ENCODE results near the gene PLXDC2.

Gene PLXDC2

DNA sequence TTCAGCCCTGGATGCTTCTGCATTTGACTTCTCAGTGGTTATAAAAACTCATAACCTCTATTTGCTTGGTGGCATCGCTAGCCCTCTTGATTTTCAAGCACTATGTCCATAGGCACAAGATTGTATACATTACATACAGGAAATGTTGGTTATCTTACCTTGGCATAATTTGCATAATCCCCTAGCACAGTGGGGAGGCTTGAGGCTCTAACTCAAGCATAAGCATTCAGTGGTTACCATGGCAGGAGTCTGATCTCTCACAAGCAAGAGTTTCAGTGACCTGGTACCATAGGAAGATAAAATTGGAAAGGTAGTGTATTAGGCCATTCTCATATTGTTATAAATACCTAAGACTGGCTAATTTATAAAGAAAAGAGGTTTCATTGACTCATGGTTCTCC, 121.8 kb downstream of the PLXDC2 start:
- DNase-seq (ENCODE audit: low read depth in 2 of 2), result no peak

DNA sequence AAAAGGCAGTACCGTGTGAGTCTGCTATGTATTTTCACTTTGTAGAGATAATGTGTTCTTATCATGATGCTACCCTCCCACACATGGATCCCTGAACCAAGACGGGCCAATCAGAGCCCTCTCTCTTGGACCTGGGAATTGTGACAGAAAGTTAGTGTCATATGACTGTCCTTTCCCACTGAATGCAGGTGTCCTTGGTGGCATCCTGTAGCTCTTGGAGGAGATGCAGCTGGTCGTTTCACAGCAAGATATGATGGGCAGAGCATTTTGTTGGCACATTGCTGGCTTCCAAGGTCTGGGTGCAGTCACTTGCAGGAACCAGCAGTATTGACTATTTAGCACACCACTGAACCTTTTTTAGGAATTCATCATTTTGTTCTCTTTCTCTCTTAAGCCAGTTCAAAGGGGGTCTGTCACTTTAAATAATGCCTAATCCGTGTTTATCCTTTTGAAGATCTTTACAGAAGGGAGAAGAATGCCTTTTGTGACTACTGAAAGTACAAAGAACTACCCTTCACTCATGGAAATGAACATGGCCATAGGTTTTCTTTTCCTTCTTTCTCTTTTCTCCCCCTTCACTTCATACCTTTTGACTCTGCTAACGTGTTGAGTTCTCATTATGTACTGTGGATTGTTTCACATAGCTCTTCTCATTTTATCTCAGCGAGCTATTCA, 125.1 kb downstream of the PLXDC2 start:
- no peak for DNase-seq (ENCODE audit: low read depth in 2 of 2)

DNA sequence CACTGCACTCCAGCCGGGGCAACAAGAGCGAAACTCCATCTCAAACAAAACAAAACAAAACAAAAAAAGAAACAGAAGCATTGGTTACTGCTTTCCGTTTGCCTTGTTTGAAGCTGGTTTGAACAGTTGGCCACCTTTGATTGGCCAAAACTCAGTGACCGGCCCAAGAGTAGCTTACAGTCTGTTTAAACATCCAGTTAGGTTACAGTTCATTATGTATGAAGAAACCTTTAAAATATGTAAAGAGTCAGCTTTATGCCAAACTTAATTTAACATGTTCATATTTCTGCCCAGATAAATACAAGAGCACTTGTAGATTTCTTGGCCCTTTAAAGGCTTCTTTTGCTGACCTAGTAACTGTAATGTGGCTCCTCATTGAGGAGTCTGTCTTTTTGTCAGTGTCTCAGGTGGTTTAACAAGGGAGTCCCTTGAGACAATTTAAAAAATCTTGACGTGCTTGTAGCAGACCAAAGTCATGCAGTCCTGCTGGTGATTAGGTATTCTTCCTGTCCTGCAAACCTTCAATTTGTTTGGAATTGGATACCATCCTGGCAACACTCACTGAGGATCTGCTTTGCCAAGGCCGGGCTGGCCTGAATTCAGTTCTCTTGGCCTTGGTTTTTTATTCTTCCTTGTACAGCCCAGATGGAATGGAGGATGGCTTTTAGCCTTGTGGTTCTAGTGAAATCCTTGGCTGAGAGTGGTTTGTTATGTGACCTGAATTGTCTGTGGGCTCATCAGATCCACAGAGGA, 128.9 kb downstream of the PLXDC2 start:
- DNase-seq (ENCODE audit: low read depth in 2 of 2), result no peak

DNA sequence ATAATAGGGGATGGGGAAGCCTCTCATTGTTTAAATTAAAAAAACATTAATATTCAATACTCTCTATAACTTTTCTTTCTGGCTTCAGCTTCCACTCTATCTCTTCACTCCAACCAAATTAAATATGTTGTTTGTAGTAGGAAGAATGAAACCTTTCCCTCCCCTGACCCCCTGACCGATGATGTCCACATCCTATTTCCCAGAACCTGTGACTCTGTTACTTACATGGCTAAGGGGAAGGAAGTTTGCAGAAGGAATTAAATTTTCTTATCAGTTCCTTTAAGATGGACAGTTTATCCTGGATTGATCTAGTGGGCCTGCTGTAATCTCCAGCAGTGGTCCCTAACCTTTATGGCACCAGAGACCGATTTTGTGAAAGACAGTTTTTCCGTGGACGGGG, 130.0 kb downstream of the PLXDC2 start:
- no peak for DNase-seq (ENCODE audit: low read depth in 2 of 2)

DNA sequence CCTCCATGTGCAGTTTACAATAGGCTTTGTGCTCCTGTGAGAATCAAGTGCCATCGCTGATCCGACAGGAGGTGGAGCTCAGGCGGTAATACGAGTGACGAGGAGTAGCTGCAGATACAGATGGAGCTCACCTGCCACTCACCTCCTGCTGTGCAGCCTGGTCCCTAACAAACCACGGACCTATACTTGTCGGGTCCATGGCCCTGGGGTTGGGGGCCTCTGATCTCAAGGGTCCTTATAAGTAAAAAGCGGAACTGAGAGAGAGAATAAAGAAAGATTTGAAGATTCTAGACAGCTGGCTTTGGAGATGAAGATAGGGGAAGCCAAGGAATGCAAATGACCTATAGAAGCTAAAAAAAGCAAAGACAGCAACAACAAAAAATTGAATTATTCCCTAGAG, 130.6 kb downstream of the PLXDC2 start:
- DNase-seq (ENCODE audit: low read depth in 2 of 2), result no peak

DNA sequence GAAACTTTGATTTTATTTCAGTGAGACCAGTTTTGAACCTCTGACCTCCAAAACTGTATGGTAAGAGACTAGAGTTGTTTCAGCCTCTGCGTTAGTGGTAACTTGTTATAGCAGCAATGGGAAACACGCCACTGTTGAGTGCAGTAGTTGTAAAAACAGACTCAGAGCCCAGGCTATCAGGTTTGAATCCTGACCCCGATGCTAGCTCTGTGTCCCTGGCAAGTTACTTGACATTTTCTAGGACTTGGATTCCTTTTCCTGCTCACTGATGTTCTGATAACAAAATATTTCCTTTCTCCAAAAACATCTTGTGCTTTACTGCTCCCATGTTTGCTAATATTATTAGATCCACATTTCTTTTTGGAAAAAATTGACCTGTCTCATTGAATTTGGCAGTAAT, 131.0 kb downstream of the PLXDC2 start:
- DNase-seq (ENCODE audit: low read depth in 2 of 2), result no peak

DNA sequence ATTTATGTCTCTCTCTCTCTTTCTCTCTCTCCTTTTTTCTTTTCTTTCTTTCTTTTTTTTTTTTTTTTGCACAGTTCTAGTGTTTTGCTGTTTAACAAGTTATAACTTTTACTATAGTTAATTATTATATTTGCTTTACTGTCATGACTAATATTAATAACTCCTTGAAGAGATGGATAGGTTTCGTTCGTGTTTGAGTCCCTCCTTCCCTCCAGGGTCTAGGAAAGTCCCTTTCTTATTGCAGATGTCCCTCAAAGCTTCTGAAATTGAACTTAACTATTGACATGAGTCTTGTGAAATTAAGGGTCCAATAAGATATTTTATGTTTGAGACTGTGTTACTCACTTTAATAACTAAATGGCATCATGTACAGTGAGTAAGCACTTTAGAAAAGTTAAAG, 131.4 kb downstream of the PLXDC2 start:
- no peak for DNase-seq (ENCODE audit: low read depth in 2 of 2)

DNA sequence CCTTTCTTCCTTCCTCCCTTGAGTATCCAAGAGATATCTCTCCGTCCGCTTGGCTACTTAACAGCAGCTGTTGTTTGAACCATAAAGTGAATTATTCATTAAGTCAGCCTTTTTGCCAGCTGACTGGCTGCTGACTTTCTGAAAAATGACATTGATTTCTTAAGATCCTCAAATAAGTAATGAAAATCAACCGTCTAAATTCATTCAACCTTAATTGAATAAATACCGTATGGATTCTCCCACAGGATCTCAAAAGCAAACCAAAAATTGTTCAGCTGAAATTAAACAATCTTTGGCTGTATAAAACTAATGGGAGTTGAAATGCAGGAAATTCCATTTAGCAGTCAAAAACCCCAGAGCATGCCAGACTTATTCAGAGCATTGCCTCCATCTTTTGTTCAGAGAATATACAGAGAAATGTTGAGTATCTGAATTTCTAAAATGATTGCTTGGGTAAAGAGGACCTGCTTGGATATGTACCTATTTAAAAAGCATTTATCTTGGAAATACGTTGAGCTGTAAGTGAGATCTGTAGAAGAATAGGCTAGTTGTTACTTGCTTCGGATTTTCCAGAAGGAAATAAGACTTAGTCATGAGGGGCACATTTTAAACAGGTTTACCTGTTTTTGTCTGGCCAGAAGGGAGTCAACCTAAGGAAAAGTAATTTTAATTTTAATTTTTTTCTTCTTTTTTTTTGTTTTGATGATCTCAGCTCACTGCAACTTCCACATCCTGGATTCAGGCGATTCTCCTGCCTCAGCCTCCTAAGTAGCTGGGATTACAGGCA, 136.2 kb downstream of the PLXDC2 start:
- DNase-seq (ENCODE audit: low read depth in 2 of 2), result no peak

DNA sequence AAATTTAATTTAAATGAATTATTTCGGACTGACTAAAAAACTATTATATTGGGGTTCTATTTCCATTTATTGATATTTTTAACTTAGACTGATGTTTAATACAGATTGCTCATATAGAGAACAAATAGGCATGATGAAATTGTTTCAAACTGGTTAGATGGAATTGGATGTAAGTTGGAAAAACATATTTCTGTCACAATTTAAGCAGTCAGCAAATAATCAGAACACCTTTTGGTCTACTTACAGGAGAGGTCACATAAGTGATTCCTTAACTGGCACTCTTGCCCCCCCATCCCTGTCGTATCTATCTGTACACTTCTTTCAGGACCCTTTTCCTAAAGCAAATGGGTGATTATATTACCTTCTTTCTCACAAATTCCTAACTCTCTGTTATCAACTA, 138.4 kb downstream of the PLXDC2 start:
- no peak for DNase-seq (ENCODE audit: low read depth in 2 of 2)

DNA sequence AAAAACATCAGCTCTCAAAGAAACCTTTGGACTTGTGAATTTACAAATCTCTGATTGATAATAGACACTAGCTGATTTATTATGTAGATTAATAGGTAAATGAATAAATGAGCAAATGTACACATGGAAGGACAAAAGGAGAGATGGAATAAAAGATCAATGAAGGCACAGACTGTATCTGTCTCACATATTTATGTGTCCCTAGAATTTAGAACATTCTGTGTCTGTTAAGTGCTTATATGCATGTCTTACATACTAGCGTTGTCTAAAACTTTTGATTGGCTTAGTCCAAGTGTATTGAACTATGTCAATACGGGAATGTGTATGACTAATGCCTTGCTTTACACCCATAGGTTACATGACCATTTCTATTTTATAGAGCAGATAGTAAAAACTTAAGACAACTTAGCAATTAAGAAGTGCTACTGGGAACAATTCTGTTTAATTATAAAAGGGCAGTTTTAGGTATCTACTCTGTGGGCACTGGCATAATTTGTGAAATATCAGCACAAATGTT, 140.3 kb downstream of the PLXDC2 start:
- DNase-seq (ENCODE audit: low read depth in 2 of 2), result no peak

DNA sequence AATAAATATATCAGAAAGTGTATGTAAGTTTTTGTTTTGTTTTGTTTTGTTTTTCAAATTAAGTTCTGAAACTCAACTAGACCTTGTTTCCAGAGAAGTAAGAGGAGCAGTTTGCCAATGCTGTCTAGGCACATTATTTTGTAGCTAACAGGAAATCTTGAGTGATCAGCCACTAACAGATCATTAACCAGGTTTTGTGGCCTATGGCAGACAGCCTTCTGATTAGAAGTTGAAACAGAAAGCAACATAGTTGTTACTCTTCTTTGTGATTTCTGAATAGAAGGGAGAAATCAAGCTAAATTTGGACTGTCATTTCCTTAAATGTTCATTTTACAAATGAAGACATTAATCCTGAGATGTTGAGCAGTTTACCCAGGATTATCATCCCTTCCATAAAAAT, 142.6 kb downstream of the PLXDC2 start:
- no peak for DNase-seq (ENCODE audit: low read depth in 2 of 2)

DNA sequence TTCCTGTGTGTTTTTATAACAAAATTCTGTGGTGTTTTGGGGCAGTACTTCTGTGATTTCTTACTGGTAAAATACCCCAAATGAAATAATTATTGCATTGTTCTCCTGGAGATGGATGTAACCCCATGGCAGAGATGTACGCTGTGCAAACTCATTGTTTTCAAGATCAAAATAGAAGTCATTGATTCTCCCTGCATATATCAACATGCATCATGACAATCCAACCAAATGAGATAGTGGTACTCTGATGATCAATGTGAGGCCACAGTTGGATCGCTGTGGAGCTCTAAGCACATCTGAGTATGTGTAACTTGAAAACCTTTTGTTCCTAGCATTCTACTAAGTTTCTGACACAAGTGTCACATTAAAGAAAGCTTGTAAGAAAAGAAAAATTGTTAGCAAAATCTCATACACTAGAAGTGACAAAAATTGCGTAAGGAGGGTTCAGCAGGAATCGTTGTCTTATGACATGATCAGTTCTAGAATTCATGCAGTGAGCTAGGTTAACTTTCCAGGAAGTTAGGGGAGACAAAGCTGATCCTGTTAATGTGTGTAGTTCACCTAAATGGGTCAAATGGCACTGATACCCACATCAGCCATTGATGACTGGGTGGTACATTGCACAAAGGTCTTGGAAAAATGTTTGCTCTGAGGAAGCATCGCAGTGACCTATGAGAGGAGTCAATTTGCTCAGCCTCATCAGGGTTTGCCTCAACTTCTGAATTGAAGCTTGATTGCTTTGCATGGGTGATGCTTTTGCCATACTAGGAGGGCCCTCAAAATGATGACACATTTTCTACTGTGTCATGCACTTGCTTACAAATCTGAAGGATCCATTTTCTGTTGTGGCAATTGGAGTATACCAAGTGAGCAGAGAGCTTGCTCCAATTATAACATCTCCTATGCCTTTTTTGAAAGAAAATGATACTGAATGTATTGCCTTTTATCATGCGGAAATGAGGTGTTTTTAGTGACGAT, 145.1 kb downstream of the PLXDC2 start:
- DNase-seq (ENCODE audit: low read depth in 2 of 2), result no peak

DNA sequence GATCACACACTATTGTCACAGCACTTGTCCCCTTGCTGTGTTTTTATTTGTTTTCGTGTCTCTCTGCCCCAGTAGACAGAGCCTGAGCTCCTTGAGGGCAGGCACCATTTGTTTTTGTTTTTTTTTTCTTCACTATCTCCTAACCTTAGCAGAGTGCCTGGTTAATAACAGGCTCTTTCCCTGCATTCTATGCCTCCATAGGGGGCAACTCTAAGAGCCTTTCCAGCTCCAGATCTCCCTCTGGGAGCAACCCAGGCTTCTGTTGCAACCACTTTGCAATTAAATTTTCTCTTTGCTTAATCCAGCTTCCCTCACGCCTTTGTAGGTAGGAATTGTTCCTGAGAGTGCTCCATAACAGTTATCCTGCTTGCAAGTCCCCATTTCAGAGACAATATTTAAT, 148.4 kb downstream of the PLXDC2 start:
- DNase-seq (ENCODE audit: low read depth in 2 of 2), result no peak

DNA sequence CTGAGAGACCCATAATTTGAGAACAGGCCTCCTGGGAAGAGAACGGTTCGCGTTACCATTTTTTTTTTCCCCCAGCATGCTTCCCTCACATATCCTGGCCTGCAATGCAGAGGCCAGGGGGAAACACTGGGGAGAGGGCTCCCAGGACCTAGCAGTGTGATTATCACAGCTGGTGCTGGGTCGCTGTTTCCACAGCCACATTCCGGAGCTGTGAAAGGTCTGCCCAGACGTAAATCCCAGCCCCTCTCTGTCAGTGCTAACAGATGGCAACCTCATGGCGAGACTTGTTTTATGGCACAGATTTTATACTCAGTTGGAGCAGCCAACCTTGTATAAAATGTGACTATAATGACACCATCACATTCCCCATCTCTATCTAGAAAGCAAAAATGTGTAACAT, 150.5 kb downstream of the PLXDC2 start:
- DNase-seq (ENCODE audit: low read depth in 2 of 2), result peak in 1 of 2 experiments; percentile 17

DNA sequence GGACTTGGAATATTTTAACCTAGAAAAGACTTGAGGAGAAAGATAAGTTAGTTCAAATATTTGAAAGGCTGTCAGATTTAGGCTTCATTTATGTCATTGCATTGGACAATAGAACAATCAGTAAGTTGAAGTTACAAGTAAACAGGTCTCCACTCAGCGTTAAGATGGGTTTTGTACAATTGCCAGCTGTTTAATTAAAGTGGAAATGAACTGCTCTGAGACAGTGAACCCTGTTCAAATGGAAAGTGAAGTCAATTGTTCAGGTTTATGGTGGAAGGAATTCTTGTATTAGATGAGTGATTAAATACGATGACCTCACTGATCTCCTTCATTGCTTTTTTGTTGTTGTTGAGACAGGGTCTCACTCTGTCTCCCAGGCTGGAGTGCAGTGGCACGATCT, 151.7 kb downstream of the PLXDC2 start:
- no peak for DNase-seq (ENCODE audit: low read depth in 2 of 2)

DNA sequence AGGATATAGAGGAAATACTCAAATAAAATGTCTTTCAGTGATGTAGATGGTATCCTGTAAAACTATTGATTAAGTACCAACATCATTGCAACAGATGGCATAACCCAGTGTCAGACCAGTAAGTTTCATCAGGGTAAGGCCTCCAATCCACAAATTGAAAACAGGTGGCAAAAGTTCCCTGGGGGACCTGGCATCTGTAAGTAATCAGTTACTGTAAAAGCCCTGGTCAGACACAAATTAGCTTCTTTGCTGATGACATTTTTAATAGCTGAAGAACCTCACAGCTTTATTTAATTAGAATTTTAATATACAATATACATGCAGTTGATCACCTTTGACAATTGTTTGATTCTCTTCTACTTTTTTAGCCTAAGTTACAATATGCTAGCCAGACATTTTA, 152.5 kb downstream of the PLXDC2 start:
- peak; percentile 41 to 46 for DNase-seq (ENCODE audit: low read depth in 2 of 2)

DNA sequence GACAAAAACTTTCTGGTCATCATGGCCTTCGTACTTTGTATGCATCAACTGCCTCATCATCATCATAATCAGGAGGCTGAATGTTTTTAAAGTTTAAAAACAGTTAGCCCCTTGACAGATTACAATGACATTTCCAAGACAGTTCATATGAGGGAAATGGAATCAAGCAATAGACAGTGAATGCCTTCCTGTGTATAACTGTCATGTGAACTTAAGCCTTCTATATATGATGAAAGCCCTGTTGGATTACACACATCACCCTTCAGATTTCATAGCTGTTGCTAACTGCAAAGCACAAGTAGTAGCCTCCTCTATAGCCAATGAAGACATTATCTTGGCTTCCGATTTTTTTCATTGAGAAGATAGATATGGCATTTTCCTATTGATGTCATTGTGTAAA, 154.0 kb downstream of the PLXDC2 start:
- DNase-seq (ENCODE audit: low read depth in 2 of 2), result no peak

DNA sequence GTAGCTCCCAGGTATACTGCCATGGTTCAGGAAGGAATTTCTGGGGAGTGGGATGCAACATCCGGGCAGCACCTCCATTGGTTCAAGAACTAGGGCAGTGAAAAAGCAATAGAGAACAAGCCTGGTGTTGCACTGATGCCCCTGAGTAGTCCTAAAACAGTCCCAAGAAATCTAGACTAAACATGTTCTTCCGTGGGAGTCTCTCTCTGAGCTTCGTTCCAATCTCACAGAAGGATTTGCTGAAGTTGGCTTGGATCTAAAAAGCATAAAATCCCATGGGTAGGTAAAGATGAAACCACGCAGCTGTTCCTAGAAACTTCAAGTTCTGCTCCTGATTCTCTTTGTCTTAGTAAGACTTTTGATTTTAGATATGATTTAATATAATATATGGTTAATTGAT, 154.5 kb downstream of the PLXDC2 start:
- DNase-seq (ENCODE audit: low read depth in 2 of 2), result no peak

DNA sequence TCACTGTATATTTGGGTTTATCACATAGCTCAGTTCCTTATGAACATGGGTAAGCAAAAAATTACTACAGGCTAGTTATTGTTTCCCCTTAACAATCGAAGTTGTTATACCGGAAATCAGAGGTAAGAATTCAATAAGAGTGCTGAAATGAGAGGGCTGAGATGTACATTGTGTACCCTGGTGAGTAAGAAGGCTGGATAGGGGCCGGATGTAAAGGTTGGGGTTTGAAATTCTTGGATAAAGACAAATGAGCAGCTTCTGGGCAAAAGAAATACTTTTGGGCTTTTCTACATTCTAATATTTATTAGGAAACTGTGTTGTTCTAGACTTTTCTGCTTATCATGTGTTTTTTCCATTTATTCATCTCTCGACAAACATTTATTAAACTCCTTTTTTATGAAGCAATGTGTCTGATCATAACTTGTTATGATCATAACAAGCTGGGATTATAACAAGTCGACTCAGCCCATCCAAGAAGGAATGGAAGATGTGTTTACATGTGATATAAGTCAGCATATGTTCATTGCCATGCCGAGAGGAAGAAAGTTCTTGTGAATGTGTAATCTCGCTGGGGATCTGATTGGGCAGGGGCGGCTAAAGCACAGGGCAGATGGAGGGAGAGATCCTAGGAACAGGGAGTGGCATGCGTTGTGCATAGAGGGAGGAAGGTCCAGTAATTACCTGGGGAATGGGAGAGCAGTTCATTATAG, 155.3 kb downstream of the PLXDC2 start:
- DNase-seq (ENCODE audit: low read depth in 2 of 2), result no peak

DNA sequence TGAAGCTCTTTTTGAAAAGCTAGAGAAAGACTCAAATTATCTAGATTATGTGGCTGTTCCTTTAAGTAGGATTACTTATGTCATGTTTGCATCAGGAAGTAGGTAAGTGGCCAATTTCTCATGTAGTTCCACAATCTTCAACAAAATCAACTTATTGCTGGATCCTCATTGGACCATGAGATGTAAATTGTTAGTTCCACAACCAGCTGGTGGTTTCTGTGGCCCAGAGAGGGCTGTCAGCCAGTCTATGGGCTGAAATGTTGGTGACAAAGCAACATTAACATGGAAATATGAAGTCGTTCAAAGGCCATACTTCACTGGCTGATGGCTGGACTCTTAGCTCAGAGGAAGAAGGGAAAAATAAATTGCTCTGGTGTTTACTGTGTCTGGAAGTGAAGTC, 157.9 kb downstream of the PLXDC2 start:
- DNase-seq (ENCODE audit: low read depth in 2 of 2), result no peak

DNA sequence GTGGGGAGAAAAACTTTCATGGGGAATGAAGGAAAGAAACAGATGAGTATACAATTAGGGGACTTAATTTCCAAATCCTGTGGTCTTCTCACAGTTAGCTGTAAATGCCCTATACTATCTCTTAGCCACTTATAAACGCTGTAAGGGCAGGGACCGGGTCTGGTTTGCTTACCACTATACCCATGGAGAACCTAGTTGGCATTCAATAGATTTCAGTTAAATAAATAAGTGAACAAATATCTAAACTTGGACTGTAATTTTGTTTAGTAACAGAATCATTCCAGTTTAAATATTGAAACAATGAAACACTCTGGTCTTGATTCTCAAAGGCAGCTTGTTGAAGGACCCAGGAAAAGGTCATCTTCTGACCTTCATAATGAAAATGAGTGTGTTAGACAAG, 158.3 kb downstream of the PLXDC2 start:
- DNase-seq (ENCODE audit: low read depth in 2 of 2), result no peak

All from fibroblast of skin of left quadriceps (primary cell).